SK-N-SH treated with all-trans-retinoic acid at 6 μM for 48 hours (cell line): ENCODE results near the gene RAMACL.

ENCODE experiments used
- CSRNP3 ChIP-seq: fragments of 250-450 bp; sonication (Bioruptor Pico); IDR thresholded peaks from 2 replicates; pipeline ENCODE4 v1.5.1; 2021; ENCODE audit warnings: mild to moderate bottlenecking, moderate library complexity
- OSR1 ChIP-seq: fragments of 250-450 bp; sonication (Bioruptor Pico); IDR thresholded peaks from 2 replicates; pipeline ENCODE4 v1.8.0; 2022; ENCODE audit warnings: moderate library complexity, mild to moderate bottlenecking, inconsistent platforms
- PATZ1 ChIP-seq: fragments of 250-450 bp; sonication (Bioruptor Pico); IDR thresholded peaks from 2 replicates; pipeline ENCODE4 v1.8.0; 2020; ENCODE audit warnings: mild to moderate bottlenecking, moderate library complexity, borderline replicate concordance
- TSHZ2 ChIP-seq: fragments of 250-450 bp; sonication (Bioruptor Pico); IDR thresholded peaks from 2 replicates; pipeline ENCODE4 v1.5.0; 2020; ENCODE audit warnings: mild to moderate bottlenecking, moderate library complexity
- ZC3H10 ChIP-seq: fragments of 250-450 bp; sonication (Bioruptor Pico); IDR thresholded peaks from 2 replicates; pipeline ENCODE4 v1.5.1; 2021; ENCODE audit warnings: mild to moderate bottlenecking, moderate library complexity
- ZFP3 ChIP-seq: fragments of 250-450 bp; sonication (Bioruptor Pico); IDR thresholded peaks from 2 replicates; pipeline ENCODE4 v1.5.0; 2020; ENCODE audit warnings: mild to moderate bottlenecking, moderate library complexity
- ZFP30 ChIP-seq: fragments of 450-650 bp; formaldehyde crosslinking; IDR thresholded peaks from 2 replicates; pipeline ENCODE4 v1.5.0; 2022; ENCODE audit warnings: mild to moderate bottlenecking, moderate library complexity

GRCh38 chr6:166562726-166563125, 23.8 kb downstream of the RAMACL start:
- no peak for TF ChIP-seq OSR1 (CRISPR knock-in tag)
- TF ChIP-seq PATZ1 (CRISPR knock-in tag): no peak
- no peak for TF ChIP-seq ZC3H10 (CRISPR knock-in tag)
- TF ChIP-seq ZFP3 (CRISPR knock-in tag): no peak
- no peak for TF ChIP-seq ZFP30 (CRISPR knock-in tag)
- no peak for TF ChIP-seq TSHZ2 (CRISPR knock-in tag)
- TF ChIP-seq CSRNP3 (CRISPR knock-in tag): no peak
